HG03159 (cell line): ENCODE measurements around the gene SAA1.

ENCODE experiments used
- ATAC-seq: cut with Tn5 transposase; IDR thresholded peaks from one replicate; pipeline ENCODE4 v1.9.1; 2021; ENCODE audit warnings: mild to moderate bottlenecking, moderate library complexity; ENCODE audit not compliant: unreplicated experiment

SAA1 gene

GRCh38 chr11:18308242-18308641 lies 42.2 kb downstream of the SAA1 start:
- ATAC-seq: no peak

- no peak for ATAC-seq
Measured at GRCh38 chr11:18309691-18310090, 43.6 kb downstream of the SAA1 start.

GRCh38 chr11:18310800-18311340 lies 44.8 kb downstream of the SAA1 start:
- ATAC-seq: peak; percentile 71

- ATAC-seq: no peak
Measured at GRCh38 chr11:18312012-18312411, 45.9 kb downstream of the SAA1 start.

GRCh38 chr11:18312663-18313420 lies 46.8 kb downstream of the SAA1 start:
- no peak for ATAC-seq

GRCh38 chr11:18313965-18314763 lies 48.1 kb downstream of the SAA1 start:
- no peak for ATAC-seq

- ATAC-seq: no peak
Measured at GRCh38 chr11:18314784-18315523, 48.9 kb downstream of the SAA1 start.

- ATAC-seq: no peak
Measured at GRCh38 chr11:18315893-18316292, 49.8 kb downstream of the SAA1 start.

GRCh38 chr11:18317551-18317950 lies 51.5 kb downstream of the SAA1 start:
- ATAC-seq: no peak
